HG03565 (cell line): ENCODE measurements around the gene NFATC1.

Experiments used
- ATAC-seq: cut with Tn5 transposase; IDR thresholded peaks from one replicate; pipeline ENCODE4 v1.9.1; 2021; ENCODE audit warnings: mild to moderate bottlenecking, moderate library complexity; ENCODE audit not compliant: unreplicated experiment

NFATC1 gene

GRCh38 chr18:79486356-79487182, 90.8 kb downstream of the NFATC1 start:
- ATAC-seq, result no peak

GRCh38 chr18:79487183-79487800, 91.6 kb downstream of the NFATC1 start:
- no peak for ATAC-seq

GRCh38 chr18:79487801-79488201, 92.1 kb downstream of the NFATC1 start:
- ATAC-seq, result no peak

- ATAC-seq, result no peak
Measured at GRCh38 chr18:79488311-79489050, 92.8 kb downstream of the NFATC1 start.

- no peak for ATAC-seq
Measured at GRCh38 chr18:79489051-79489898, 93.5 kb downstream of the NFATC1 start.

- no peak for ATAC-seq
Measured at GRCh38 chr18:79489899-79490625, 94.3 kb downstream of the NFATC1 start.

- ATAC-seq, result no peak
Measured at GRCh38 chr18:79490626-79491041, 94.9 kb downstream of the NFATC1 start.

GRCh38 chr18:79491081-79491551, 95.4 kb downstream of the NFATC1 start:
- ATAC-seq, result no peak

- no peak for ATAC-seq
Measured at GRCh38 chr18:79493211-79493800, 97.6 kb downstream of the NFATC1 start.

GRCh38 chr18:79493801-79494211, 98.1 kb downstream of the NFATC1 start:
- ATAC-seq, result no peak

GRCh38 chr18:79494936-79495335, 99.2 kb downstream of the NFATC1 start:
- ATAC-seq, result no peak

- no peak for ATAC-seq
Measured at GRCh38 chr18:79495591-79496071, 99.9 kb downstream of the NFATC1 start.

- ATAC-seq, result no peak
Measured at GRCh38 chr18:79496237-79496977, 100.7 kb downstream of the NFATC1 start.

GRCh38 chr18:79496978-79497637, 101.4 kb downstream of the NFATC1 start:
- ATAC-seq, result no peak

- ATAC-seq, result peak; percentile 74
Measured at GRCh38 chr18:79497638-79498081, 101.9 kb downstream of the NFATC1 start.

GRCh38 chr18:79498662-79499061, 102.9 kb downstream of the NFATC1 start:
- ATAC-seq, result no peak

GRCh38 chr18:79501006-79501405, 105.3 kb downstream of the NFATC1 start:
- no peak for ATAC-seq

- no peak for ATAC-seq
Measured at GRCh38 chr18:79502782-79503181, 107.1 kb downstream of the NFATC1 start.
